Measurements from ENCODE around the gene TIPRL. TPM values are rescaled to one million over a fixed set of nuclear protein-coding genes. Genes with fewer than 3 reads are reported as not detected.
"Not testable (repeated sequence)": the region's sequence is repeated elsewhere in the genome, so short reads cannot be mapped to it uniquely, and the experiment has no call there.

The TIPRL gene
- total and polyA plus RNA-seq, 7 donors, result 19.3 to 31.0 (median 30.7) TPM

DNA sequence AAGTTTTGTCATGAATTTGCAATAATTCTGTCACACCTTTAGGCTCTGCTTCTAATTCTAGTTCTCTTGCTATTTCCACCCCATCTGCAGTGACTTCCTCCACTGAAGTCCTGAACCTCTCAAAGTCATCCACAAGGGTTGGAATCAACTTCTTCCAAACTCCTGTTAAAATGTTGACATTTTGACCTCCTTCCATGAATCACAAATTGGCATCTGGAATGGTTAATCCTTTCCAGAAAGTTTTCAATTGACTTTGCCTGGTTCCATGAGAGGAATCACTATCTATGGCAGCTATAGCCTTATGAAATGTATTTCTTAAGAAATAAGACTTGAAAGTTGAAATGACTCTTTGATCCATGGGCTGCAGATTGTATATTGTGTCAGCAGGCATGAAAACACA is 27.3 kb downstream of the TIPRL start:
- Histone ChIP-seq H3K36me3 (peaks cover 0 to 5% (median 1%) of the 10 kb centered on the region in 4 donors), H3K4me1 (no peaks in the 10 kb centered on the region), H3K9me3 (peaks cover 0 to 1% (median 0%) of the 10 kb centered on the region in 4 donors), H3K27me3 (no peaks in the 10 kb centered on the region), H3K4me3 (no peak overlapping the region), H3K27ac (no peak overlapping the region)
- no peak for DNase-seq
- intact Hi-C loops (cut with DNase I), result no loop called here
- TF ChIP-seq POLR2AphosphoS5 (IDR thresholded peaks at IDR 0.05) (no peak), POLR2A (IDR thresholded peaks at IDR 0.05) (no peak), EP300 (IDR thresholded peaks at IDR 0.05) (no peak)
- TF ChIP-seq, protein P1, sequence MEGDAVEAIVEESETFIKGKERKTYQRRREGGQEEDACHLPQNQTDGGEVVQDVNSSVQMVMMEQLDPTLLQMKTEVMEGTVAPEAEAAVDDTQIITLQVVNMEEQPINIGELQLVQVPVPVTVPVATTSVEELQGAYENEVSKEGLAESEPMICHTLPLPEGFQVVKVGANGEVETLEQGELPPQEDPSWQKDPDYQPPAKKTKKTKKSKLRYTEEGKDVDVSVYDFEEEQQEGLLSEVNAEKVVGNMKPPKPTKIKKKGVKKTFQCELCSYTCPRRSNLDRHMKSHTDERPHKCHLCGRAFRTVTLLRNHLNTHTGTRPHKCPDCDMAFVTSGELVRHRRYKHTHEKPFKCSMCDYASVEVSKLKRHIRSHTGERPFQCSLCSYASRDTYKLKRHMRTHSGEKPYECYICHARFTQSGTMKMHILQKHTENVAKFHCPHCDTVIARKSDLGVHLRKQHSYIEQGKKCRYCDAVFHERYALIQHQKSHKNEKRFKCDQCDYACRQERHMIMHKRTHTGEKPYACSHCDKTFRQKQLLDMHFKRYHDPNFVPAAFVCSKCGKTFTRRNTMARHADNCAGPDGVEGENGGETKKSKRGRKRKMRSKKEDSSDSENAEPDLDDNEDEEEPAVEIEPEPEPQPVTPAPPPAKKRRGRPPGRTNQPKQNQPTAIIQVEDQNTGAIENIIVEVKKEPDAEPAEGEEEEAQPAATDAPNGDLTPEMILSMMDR (IDR thresholded peaks at IDR 0.05), result no peak

DNA sequence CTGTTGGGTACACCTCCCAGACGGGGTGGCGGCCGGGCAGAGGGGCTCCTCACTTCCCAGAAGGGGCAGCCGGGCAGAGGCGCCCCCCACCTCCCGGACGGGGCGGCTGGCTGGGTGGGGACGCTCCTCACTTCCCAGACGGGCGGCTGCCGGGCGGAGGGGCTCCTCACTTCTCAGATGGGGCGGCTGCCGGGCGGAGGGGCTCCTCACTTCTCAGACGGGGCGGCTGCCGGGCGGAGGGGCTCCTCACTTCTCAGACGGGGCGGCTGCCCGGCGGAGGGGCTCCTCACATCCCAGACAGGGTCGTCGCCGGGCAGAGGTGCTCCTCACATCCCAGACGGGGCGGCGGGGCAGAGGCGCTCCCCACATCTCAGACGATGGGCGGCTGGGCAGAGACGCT is 28.9 kb downstream of the TIPRL start:
- DNase-seq; H3K27ac ChIP-seq; H3K27me3 ChIP-seq; H3K4me1 ChIP-seq; H3K4me3 ChIP-seq; H3K9me3 ChIP-seq; intact Hi-C loops (cut with DNase I); H3K36me3 ChIP-seq: not testable (repeated sequence)
- 90 to 96% methylated on average over 32 to 34 of the region's 34 CpGs for WGBS, 2 donors

DNA sequence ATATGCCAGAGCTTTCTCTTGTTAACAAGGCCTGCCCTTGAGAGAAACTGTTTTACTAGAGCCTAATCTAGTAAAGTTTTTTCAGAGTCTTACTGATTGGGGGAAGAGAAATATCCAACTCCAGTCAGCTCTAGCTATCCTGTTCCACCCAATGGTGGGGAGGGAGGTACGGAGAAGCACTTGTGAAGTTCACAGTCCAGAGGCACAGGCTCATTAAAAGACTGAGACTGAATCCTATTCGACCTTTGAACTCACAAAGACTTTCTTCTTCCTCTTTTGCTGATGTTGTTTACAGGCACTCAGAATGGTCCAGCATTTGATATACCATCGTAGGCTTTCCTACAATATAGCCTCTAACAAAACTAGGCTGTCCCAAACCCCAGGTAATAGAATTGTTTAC is 31.6 kb downstream of the TIPRL start:
- no peak for DNase-seq
- Histone ChIP-seq H3K9me3 (peaks cover 0 to 13% (median 1%) of the 10 kb centered on the region in 4 donors), H3K27ac (no peak overlapping the region), H3K4me1 (no peaks in the 10 kb centered on the region), H3K4me3 (no peak overlapping the region), H3K27me3 (no peaks in the 10 kb centered on the region), H3K36me3 (no peaks in the 10 kb centered on the region)
- 17 to 81% methylated on average over 3 of the region's 3 CpGs for WGBS, 2 donors
- intact Hi-C loops (cut with DNase I), result no loop called here
- TF ChIP-seq EP300 (IDR thresholded peaks at IDR 0.05), result no peak
- no peak for TF ChIP-seq POLR2AphosphoS5 (IDR thresholded peaks at IDR 0.05)
- TF ChIP-seq POLR2A (IDR thresholded peaks at IDR 0.05), result no peak
- TF ChIP-seq, protein P1 (IDR thresholded peaks at IDR 0.05), result no peak

DNA sequence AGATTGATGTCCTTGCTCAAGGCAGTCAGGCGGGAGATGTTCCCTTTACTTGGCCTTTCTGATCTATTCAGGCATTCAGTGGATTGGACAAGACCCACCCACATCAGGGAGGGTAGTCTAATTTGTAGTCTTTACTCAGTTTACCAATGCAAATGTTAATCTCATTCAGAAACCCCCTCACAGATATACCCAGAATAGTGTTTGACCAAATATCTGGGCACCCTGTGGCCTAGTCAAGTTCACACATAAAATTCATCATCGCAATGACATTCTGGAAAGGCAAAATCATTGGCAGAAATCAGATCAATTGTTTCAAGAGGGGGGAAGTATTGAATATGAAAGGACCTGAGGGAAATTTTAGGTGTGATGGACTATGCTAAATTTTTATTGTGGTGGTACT is 34.6 kb downstream of the TIPRL start:
- no peak overlapping the region for H3K27ac ChIP-seq
- TF ChIP-seq EP300 (IDR thresholded peaks at IDR 0.05), result no peak
- TF ChIP-seq POLR2AphosphoS5 (IDR thresholded peaks at IDR 0.05), result no peak
- no peak for TF ChIP-seq POLR2A (IDR thresholded peaks at IDR 0.05)
- TF ChIP-seq, protein P1 (IDR thresholded peaks at IDR 0.05), result no peak
- intact Hi-C loops (cut with DNase I), result no loop called here

DNA sequence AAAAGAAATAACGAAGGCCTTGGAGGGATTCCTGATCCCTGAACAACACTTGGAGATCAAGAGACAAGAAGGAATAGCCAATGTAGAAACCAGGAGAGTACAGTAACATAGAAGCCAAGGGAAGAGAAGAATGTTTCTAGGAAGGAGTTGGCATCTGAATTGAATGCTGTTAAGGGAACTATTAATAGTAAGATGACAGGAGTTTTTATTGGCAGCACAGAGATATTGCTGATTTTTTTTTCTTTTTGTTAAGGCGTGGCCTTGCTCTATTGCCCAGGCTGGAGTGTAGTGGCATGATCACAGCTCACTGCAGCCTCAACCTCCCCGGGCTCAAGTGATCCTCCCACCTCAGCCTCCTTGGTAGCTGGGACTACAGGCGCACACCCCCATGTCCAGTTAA is 37.4 kb downstream of the TIPRL start:
- Histone ChIP-seq H3K27ac (no peak overlapping the region), H3K36me3 (no peaks in the 10 kb centered on the region), H3K4me1 (no peaks in the 10 kb centered on the region), H3K27me3 (no peaks in the 10 kb centered on the region), H3K9me3 (peaks cover 0 to 11% (median 1%) of the 10 kb centered on the region in 4 donors), H3K4me3 (no peak overlapping the region)
- intact Hi-C loops (cut with DNase I), result no loop called here
- DNase-seq, result no peak
- WGBS, 2 donors, result 85 to 89% methylated on average over 4 of the region's 4 CpGs
- TF ChIP-seq POLR2A (IDR thresholded peaks at IDR 0.05), result no peak
- TF ChIP-seq EP300 (IDR thresholded peaks at IDR 0.05), result no peak
- TF ChIP-seq, protein P1 (IDR thresholded peaks at IDR 0.05), result no peak
- no peak for TF ChIP-seq POLR2AphosphoS5 (IDR thresholded peaks at IDR 0.05)

More for the DNA sequence above, 34.6 kb downstream of the TIPRL start:
- Histone ChIP-seq H3K4me1 (no peaks in the 10 kb centered on the region), H3K27me3 (no peaks in the 10 kb centered on the region), H3K4me3 (no peak overlapping the region), H3K9me3 (peaks cover 0 to 13% (median 1%) of the 10 kb centered on the region in 4 donors), H3K36me3 (no peaks in the 10 kb centered on the region)
- no peak for DNase-seq
- WGBS, 2 donors, result 96 to 100% methylated on average over 2 of the region's 2 CpGs
